Stimulated activated CD8-positive, alpha-beta memory T cell treated with anti-CD3 and anti-CD28 coated beads, Interleukin-4, amount 100 ng/mL, for 24 hours (primary cell): Measurements from ENCODE around the gene ASB3.
"Not testable (repeated sequence)": the region's sequence is repeated elsewhere in the genome, so short reads cannot be mapped to it uniquely, and the experiment has no call there.

Experiments used
- DNase-seq: peaks from one replicate; pipeline ENCODE4 v3.0.0-alpha.2; 2020; ENCODE audit warnings: low read depth

Gene ASB3

GRCh38 chr2:53729143-53729762 is 57.5 kb downstream of the ASB3 start:
- no peak for DNase-seq

- DNase-seq: no peak
Observed at GRCh38 chr2:53727921-53728320, 58.8 kb downstream of the ASB3 start.

GRCh38 chr2:53725662-53726061 is 61.1 kb downstream of the ASB3 start:
- DNase-seq: no peak

- no peak for DNase-seq
Observed at GRCh38 chr2:53724536-53724935, 62.2 kb downstream of the ASB3 start.

- not testable (repeated sequence) for DNase-seq
Observed at GRCh38 chr2:53720944-53721343, 65.8 kb downstream of the ASB3 start.

- DNase-seq: no peak
Observed at GRCh38 chr2:53715568-53715967, 71.2 kb downstream of the ASB3 start.

- no peak for DNase-seq
Observed at GRCh38 chr2:53711271-53711780, 75.4 kb downstream of the ASB3 start.

GRCh38 chr2:53708988-53709387 is 77.8 kb downstream of the ASB3 start:
- no peak for DNase-seq

- no peak for DNase-seq
Observed at GRCh38 chr2:53701221-53701620, 85.5 kb downstream of the ASB3 start.

- no peak for DNase-seq
Observed at GRCh38 chr2:53697686-53698085, 89.1 kb downstream of the ASB3 start.

GRCh38 chr2:53697092-53697491 is 89.7 kb downstream of the ASB3 start:
- no peak for DNase-seq

GRCh38 chr2:53695575-53695974 is 91.2 kb downstream of the ASB3 start:
- DNase-seq: no peak

- DNase-seq: no peak
Observed at GRCh38 chr2:53694096-53694771, 92.5 kb downstream of the ASB3 start.

GRCh38 chr2:53690876-53691275 is 95.9 kb downstream of the ASB3 start:
- no peak for DNase-seq

- no peak for DNase-seq
Observed at GRCh38 chr2:53672881-53673522, 113.8 kb downstream of the ASB3 start.

GRCh38 chr2:53670331-53670730 is 116.4 kb downstream of the ASB3 start:
- DNase-seq: no peak

GRCh38 chr2:53668624-53669026 is 118.1 kb downstream of the ASB3 start:
- DNase-seq: no peak

GRCh38 chr2:53667130-53667529 is 119.6 kb downstream of the ASB3 start:
- DNase-seq: not testable (repeated sequence)

GRCh38 chr2:53660886-53661285 is 125.9 kb downstream of the ASB3 start:
- DNase-seq: no peak

GRCh38 chr2:53658474-53658873 is 128.3 kb downstream of the ASB3 start:
- DNase-seq: not testable (repeated sequence)

GRCh38 chr2:53655256-53655655 is 131.5 kb downstream of the ASB3 start:
- no peak for DNase-seq

GRCh38 chr2:53654396-53654795 is 132.4 kb downstream of the ASB3 start:
- no peak for DNase-seq

GRCh38 chr2:53652131-53652530 is 134.6 kb downstream of the ASB3 start:
- no peak for DNase-seq
